Esophagus squamous epithelium (tissue), 4 donors: Measurements from ENCODE around the gene TAF4.

Source experiments
- CTCF ChIP-seq, 6 experiments: fragments of 450-650 bp in 4 of 6; fragments of 200-600 bp in 2 of 6; sonication (generic) in 2 of 6; IDR thresholded peaks; one replicate each; pipeline ENCODE4 v1.5.1; 2016 to 2019; ENCODE audit warnings: antibody characterized with exemption in 6 of 6, mild to moderate bottlenecking in 4 of 6, moderate library complexity in 4 of 6
- POLR2A ChIP-seq, 4 donors: fragments of 450-650 bp; IDR thresholded peaks; one replicate each; pipeline ENCODE4 v1.6.1; 2017; ENCODE audit warnings: antibody characterized with exemption in 4 of 4, mild to moderate bottlenecking in 4 of 4, moderate library complexity in 3 of 4

GRCh38 chr20:62027116-62027515 lies 38.6 kb downstream of the TAF4 start:
- TF ChIP-seq POLR2A (IDR thresholded peaks at IDR 0.05) (no peak), CTCF (IDR thresholded peaks at IDR 0.05) (no peak)
